HG03342 (cell line): ENCODE results near the gene TOX2.

ENCODE experiments used
- ATAC-seq: cut with Tn5 transposase; IDR thresholded peaks from one replicate; pipeline ENCODE4 v1.9.1; 2021; ENCODE audit warnings: mild to moderate bottlenecking, moderate library complexity; ENCODE audit not compliant: unreplicated experiment

TOX2 gene

GRCh38 chr20:43938932-43939761 is 24.5 kb downstream of the TOX2 start:
- ATAC-seq = no peak

- ATAC-seq = no peak
Measured at GRCh38 chr20:43939762-43940121, 25.1 kb downstream of the TOX2 start.

- ATAC-seq = no peak
Measured at GRCh38 chr20:43940518-43941225, 26.0 kb downstream of the TOX2 start.

GRCh38 chr20:43941476-43942200 is 27.0 kb downstream of the TOX2 start:
- ATAC-seq = no peak

- no peak for ATAC-seq
Measured at GRCh38 chr20:43942201-43942590, 27.5 kb downstream of the TOX2 start.

GRCh38 chr20:43942667-43943285 is 28.1 kb downstream of the TOX2 start:
- ATAC-seq = peak; percentile 55

GRCh38 chr20:43943725-43944124 is 29.1 kb downstream of the TOX2 start:
- ATAC-seq = no peak

DNA sequence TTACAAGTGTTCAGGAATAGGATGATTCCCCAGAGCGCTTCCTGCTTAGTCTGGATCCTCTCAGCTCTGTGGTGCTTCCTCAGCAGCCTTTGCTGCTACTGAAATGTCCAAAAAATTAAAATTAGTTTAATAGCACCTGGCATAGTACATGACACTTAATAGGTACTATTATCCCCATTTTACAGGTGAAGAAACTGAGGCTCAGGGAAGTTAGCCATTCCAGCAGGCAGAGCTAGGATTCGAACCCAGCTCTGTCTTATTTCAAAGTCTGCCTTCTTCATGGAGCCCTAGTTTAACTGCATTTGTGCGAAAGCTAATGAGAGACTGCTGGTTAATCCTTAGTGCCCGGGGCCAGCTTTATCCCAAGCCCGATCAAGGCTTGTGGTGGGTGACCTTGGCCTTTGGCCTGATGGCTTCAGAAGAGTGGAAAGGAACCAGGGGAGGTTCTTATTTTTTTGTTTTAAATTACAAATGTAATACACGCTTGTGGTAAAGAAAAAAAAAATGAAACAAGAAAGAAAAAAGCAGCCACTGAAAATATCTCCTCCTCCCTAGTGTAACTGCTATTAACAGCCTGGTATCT is 30.1 kb downstream of the TOX2 start:
- ATAC-seq = no peak

DNA sequence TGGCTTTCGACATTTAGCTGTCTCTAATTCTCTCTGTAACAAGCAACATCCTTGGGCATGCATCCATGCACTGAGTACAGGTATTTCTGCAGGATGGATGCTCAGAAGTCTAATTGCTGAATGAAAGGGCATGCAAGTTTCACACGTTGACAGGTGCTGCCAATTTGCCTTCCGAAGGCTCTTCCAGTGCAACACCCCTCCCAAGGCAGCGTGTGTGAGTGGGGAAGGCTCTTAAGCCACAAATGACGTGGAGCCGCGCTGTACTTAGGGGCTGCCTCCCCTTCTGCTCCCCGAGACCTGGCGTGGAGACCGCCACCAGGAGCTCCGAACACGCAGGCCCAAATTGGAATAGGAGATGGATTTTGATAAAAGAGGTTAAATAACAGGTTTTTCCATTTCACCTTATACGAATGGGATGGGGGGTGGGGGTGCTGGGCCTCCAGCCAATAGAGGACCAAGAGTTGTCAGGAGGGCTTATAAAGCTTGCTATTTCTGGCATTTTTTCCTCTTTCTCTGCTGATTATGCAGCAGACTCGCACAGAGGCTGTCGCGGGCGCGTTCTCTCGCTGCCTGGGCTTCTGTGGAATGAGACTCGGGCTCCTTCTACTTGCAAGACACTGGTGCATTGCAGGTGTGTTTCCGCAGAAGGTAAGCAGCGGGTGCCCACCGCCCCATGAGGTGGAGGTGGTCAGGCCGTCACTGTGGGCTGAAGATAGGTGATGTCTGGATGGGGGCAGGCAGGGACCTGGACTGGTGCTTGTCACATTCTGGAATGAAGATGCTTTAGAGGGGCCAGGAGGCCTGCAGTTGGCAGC is 30.9 kb downstream of the TOX2 start:
- ATAC-seq = no peak

GRCh38 chr20:43946206-43946491 is 31.5 kb downstream of the TOX2 start:
- ATAC-seq = no peak

GRCh38 chr20:43946659-43947315 is 32.1 kb downstream of the TOX2 start:
- no peak for ATAC-seq

- ATAC-seq = no peak
Measured at GRCh38 chr20:43947316-43947710, 32.7 kb downstream of the TOX2 start.

DNA sequence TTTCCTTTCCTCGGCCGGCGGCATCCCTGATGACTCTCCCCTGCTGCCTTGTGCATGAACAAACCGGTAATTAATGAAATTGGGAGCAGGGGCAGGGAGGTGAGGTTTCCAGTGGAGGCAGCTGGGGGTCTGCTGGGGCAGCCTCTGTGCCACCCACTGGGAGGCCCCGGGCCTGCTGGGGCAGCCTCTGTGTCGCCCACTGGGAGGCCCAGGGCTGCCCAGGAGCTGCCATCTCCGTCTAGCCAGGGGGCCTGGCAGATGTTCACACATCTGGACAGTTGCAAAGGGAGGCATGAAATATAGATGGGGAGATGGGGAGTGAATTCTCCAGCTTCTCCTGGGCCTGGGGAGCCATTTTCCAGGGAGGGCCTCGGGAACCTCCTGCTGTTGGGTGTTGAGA is 33.8 kb downstream of the TOX2 start:
- no peak for ATAC-seq

- ATAC-seq = no peak
Measured at GRCh38 chr20:43949248-43949647, 34.6 kb downstream of the TOX2 start.

- ATAC-seq = no peak
Measured at GRCh38 chr20:43949741-43950618, 35.3 kb downstream of the TOX2 start.

DNA sequence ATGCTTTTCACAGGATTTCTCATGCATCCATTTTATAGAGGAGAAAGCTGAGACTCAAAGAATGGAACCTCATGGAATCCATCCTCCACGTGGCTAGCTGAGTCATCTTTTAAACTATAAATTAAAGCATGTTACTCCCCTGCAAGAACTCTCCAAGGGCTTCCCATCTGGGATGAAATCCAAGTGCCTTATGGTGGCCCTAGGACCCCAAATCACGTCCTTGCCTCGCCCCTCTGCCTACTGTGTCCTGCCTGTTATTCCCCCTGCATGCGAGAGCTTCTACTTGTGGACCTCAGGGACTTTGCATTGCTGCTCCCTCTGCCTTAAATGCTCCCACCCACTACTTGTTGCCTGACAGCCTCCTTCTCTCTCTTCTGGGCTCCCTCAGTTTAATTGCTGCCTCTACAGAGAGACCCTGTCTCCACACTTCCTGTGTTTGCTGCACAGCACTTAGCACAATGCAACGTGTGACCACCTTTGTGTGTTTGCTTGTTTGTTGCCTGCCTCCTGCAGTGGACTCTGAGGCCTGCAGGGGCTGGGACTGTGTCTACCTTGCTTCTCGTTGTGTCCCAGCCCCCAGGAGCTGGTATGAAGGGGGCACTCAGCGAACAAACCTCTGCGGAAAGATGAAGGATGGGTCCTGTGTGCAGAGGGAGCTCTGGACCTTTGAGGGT is 39.4 kb downstream of the TOX2 start:
- no peak for ATAC-seq

GRCh38 chr20:43954704-43955061 is 40.0 kb downstream of the TOX2 start:
- ATAC-seq = no peak

GRCh38 chr20:43955062-43955749 is 40.6 kb downstream of the TOX2 start:
- ATAC-seq = peak; percentile 58
